Activated CD8-positive, alpha-beta memory T cell treated with anti-CD3 and anti-CD28 coated beads for 36 hours (primary cell): ENCODE measurements around the gene MDK. TPM values are rescaled to one million over a fixed set of nuclear protein-coding genes. Genes with fewer than 3 reads are reported as not detected.

Experiments used
- CTCF ChIA-PET: fragments of 350-600 bp; sonication (Branson Sonifier 250); formaldehyde crosslinking; loops from one replicate; lab custom pipeline; 2021; ENCODE audit warnings: antibody characterized with exemption; lab: Charles Lee
- POLR2A ChIA-PET: fragments of 350-600 bp; sonication (Branson Sonifier 250); formaldehyde crosslinking; loops from one replicate; lab custom pipeline; 2021; ENCODE audit warnings: antibody characterized with exemption; lab: Charles Lee
- total RNA-seq, 2 experiments: library from RNA; stranded (reverse); gene quantifications; one replicate each; pipeline ENCODE4 v1.2.3, GENCODE V29; 2021

MDK gene
- total RNA-seq, 2 experiments from 2014 or later: 0.90 to 1.6 TPM

DNA sequence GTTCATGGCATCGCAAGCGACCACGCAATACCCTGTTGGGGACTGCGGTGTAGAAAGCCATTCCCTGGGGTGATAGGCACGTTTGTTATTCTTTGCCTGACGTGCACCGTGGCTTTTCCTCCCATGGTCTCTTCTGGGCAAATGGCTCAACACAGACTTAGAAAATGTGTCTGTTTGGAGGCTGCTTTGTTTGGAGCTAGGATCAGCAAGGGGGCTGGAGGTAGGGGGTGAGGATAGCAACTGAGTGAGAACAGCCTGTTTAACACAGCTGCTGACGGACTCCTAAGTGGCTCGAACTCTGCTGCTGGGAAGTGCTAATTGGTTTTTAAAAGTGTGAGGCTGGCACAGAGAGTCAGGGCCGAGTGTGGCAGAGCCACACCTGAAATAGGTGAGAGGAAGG, 26.2 kb downstream of the MDK start:
- CTCF ChIA-PET: interaction anchor here (0.9 kb wide), 1 partner anchor 141 kb away, joined by 3 read pairs; no protein-coding TSS in a partner anchor
- POLR2A ChIA-PET: no interaction called here

- ChIA-PET CTCF (interaction anchor here (0.7 kb wide), 1 partner anchor 99 kb away, joined by 3 read pairs; no protein-coding TSS in a partner anchor), POLR2A (no interaction called here)
These were observed 27.0 kb downstream of the MDK start for GRCh38 chr11:46408407-46408986.

GRCh38 chr11:46410021-46410420, 28.6 kb downstream of the MDK start:
- POLR2A ChIA-PET: no interaction called here

DNA sequence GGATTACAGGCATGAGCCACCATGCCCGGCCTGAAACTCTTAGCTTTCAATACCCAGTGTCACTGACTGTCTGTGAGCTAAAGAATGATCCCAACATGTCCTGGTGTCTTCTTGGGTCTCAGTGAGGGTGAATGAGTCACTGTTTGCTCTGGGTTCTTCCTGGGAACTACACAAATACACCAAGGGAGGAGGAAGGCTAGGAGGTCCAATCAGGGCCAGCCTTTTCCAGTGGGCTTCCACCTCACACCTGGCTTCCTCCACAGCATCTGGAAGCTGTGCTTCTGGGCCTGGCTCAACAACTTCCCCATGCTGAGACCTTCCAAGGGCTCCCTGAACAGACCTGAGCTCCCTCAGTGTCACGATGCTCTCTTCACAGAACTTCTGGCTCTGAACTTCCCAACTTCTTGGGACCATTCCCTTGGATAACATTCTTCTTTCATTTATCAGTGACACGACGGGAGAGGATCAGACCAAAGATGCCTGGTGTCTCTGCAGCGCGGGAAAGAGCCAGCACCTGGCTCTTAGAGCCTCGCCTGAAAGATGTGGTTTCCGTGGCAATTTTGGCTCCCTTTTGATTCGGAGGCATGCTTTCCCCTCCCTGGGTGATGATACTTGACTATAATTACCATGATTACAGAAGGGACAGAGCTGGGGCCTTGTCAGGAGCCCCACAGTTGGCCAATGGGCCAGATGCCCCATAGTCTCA, 32.4 kb downstream of the MDK start:
- ChIA-PET POLR2A (no interaction called here), CTCF (interaction anchor here (0.9 kb wide), 2 partner anchors 10 to 25 kb away, joined by 3 read pairs; no protein-coding TSS in a partner anchor)

More at GRCh38 chr11:46410021-46410420, 28.6 kb downstream of the MDK start:
- CTCF ChIA-PET: no interaction called here

DNA sequence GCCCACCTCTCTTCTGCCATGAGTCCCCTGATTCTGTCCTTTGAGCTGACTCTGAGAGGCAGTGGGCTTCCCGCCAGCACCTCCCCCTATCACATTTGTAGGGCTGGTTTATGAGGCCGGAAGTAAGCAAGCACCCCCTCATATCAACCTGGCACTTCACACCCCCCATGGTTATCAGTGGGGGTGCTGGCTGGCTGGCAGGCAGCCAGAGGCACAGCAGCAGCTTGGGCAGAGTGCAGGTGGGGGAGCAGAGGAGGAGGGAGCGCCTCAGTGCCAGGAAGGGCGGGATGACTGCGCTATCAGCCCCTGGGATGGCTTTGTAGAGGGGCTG, 33.0 kb downstream of the MDK start:
- POLR2A ChIA-PET: no interaction called here
- CTCF ChIA-PET: interaction anchor here (0.9 kb wide), 1 partner anchor 25 kb away, joined by 3 read pairs; no protein-coding TSS in a partner anchor

GRCh38 chr11:46414879-46415278, 33.4 kb downstream of the MDK start:
- CTCF ChIA-PET: interaction anchor here (0.6 to 0.9 kb wide), 2 partner anchors 11 to 26 kb away, joined by 3 read pairs; no protein-coding TSS in a partner anchor

DNA sequence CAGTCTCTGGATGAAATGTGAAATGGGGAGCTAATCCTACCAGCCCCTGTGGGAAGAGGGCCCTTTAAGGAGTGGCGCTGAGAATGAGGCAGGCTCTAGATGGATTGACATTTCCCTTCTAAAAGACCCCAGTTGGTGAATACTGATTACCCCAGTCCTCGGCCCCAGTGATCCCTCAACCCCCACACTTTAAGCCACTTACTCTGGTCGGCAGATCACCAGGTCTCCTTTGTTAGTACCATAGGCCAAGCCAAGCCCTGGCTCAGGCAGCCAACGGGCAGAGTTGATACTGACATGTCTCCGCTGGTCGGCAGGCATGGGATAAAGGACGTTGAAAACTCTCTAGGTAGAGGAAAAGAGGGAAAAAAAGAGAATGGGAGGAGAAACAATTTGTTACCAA, 36.2 kb downstream of the MDK start:
- ChIA-PET POLR2A (no interaction called here), CTCF (no interaction called here)

More at GRCh38 chr11:46414879-46415278, 33.4 kb downstream of the MDK start:
- POLR2A ChIA-PET: no interaction called here

GRCh38 chr11:46418751-46419150, 37.3 kb downstream of the MDK start:
- ChIA-PET CTCF (no interaction called here), POLR2A (interaction anchor here (0.5 to 0.6 kb wide), 2 partner anchors 306 to 1354 kb away, joined by 3 to 4 read pairs; no protein-coding TSS in a partner anchor)

DNA sequence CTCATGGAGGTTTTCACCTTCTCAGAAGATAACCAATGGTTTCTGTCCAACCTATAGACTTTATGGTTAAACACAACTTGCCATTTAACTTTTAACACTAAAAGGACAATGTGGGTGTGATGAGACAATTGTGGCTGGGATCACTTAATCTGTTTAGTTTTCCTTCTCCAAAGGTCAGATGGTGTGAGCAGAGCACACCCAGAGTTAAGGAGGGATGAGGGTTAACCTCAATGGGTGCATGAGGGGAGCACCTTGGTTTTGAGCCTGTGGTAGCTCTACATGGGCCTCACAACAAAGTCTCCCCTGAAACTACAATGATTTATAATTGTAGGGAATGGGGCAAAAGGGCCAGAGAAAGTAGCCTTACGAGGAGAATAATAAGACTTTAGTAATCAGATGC, 39.0 kb downstream of the MDK start:
- ChIA-PET CTCF (no interaction called here), POLR2A (no interaction called here)

DNA sequence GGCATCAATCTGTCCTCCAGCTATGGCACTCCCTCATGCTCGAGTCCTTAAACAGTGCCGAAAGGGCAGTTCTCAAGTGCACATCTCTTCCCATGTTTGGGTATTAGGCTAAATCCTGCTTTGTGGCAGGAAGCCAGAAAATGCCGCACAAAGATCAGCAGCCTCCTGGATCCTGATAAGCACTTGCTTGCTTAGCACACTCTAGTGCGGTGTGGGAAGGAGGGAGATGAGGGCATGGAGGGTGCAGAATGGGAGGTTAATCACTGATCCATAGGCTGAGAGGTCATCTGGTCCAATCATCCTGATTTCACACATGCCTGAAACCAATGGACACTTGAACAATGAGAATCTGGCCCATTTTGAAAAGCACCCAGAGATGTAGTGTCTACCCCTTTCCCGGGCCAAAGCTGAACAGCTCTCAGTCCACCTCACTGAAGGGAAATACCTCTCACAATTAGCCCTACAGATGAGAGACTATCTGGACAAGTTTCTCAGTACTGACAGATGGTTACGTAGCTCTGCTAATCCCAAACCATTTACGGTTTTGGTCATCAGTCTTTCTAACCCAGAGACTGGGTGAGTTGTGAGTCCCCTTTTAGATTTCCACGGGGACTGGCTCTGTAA, 39.9 kb downstream of the MDK start:
- ChIA-PET CTCF (no interaction called here), POLR2A (no interaction called here)

GRCh38 chr11:46422588-46422987, 41.1 kb downstream of the MDK start:
- ChIA-PET POLR2A (interaction anchor here (0.6 kb wide), 1 partner anchor 29 kb away, joined by 4 read pairs; no protein-coding TSS in a partner anchor), CTCF (no interaction called here)

DNA sequence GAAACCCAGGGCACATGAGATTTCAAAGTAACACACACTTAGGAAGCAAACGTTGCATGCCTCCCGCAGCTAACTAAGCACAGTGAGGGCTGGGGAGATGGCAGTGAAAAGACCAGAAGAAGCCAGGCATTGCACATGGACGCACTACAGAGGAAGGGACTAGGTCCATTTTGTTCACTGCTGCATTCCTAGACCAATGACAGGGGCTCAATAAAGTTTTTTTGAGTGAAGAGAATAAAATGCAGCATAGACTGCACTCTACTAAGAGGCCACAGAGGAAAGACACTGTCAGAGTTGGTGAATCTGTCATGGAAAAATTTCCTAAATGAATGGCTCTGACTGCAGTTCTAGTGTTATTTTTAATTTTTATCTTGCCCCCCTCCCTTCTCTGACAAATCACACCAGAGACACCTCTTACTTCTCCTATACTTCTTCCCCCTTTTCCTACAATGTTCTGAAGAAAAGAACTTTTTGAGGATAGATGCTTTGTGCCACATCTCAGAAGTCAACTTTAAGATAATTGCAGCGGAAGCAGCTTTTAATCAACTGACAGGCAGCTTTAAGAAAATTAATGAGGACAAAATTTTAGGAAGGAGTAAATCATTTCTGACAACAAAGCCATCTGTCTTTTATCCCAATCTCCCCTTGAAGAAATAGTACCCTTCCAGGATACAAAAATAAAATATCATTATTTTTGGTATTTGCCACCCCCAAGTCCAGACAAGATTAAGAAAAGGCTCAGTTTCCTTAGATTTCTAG, 44.9 kb downstream of the MDK start:
- ChIA-PET CTCF (no interaction called here), POLR2A (no interaction called here)

- POLR2A ChIA-PET: no interaction called here
- CTCF ChIA-PET: no interaction called here
These were observed 45.9 kb downstream of the MDK start for GRCh38 chr11:46427364-46427763.

- ChIA-PET POLR2A (no interaction called here), CTCF (no interaction called here)
These were observed 48.2 kb downstream of the MDK start for GRCh38 chr11:46429717-46430116.

DNA sequence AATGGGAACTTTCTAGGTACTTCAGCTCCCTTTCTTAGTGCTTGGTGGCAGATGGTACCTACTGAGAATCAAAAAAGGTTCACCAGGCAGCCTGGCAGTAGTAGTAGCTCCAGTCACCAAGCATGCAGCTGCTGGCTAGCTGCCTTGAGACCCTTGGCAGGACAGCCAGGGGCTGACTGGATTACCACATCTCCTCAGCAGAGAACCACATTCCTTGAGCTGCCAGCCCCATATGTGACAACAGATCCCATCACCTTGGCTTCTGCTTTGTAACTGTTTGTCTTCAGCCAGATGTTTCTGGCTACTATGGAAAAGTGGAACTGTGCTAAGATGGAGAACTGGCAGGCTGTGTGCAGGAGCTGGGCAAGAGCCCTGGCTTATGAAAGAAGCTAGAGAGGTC, 49.7 kb downstream of the MDK start:
- POLR2A ChIA-PET: no interaction called here
- CTCF ChIA-PET: interaction anchor here (1.0 kb wide), 1 partner anchor 140 kb away, joined by 3 read pairs; no protein-coding TSS in a partner anchor

Other genes with a start within 250 kb of the MDK start
- not detected for gene CREB3L1, start 104.0 kb upstream of the MDK start, total RNA-seq
- gene DGKZ, start 34.2 kb upstream of the MDK start, total RNA-seq: 10 to 100 TPM; 76.0 to 81.4 TPM
- not detected for gene CHRM4, start 10.1 kb downstream of the MDK start, total RNA-seq
- gene AMBRA1, start 212.4 kb downstream of the MDK start, total RNA-seq: 10 to 100 TPM; 28.7 to 28.9 TPM
- 1 to 10 TPM; 3.5 to 3.6 TPM for gene HARBI1, start 235.6 kb downstream of the MDK start, total RNA-seq
- 10 to 100 TPM; 52.5 to 59.0 TPM for gene ATG13, start 235.9 kb downstream of the MDK start, total RNA-seq